K562 (cell line): ENCODE data around the gene GALNT7. TPM values are rescaled to one million over a fixed set of nuclear protein-coding genes. Genes with fewer than 3 reads are reported as not detected.

Experiments
- ESRRB ChIP-seq: fragments of 250-450 bp; sonication (Bioruptor Pico); IDR thresholded peaks from 2 replicates; pipeline ENCODE4 v1.5.0; 2020; ENCODE audit warnings: mild to moderate bottlenecking, moderate library complexity, borderline replicate concordance
- EZH2 ChIP-seq: IDR thresholded peaks from 2 replicates; pipeline ENCODE4 v1.6.1; 2012; ENCODE audit warnings: low read depth, mild to moderate bottlenecking, inconsistent platforms, low read length, borderline replicate concordance
- FOSL1 ChIP-seq: fragments of 200-800 bp; sonication (Bioruptor generic); conservative IDR thresholded peaks from 2 replicates; pipeline ENCODE4 v1.6.1; 2016; ENCODE audit warnings: missing genetic modification characterization, missing compliant biosample characterization
- FOXJ3 ChIP-seq: sonication (generic); formaldehyde crosslinking; IDR thresholded peaks from 2 replicates; pipeline ENCODE4 v1.4.0; 2020; ENCODE audit warnings: mild to moderate bottlenecking, missing genetic modification reagents
- FOXK2 ChIP-seq, 2 experiments: fragments of 450-650 bp; IDR thresholded peaks in 1 of 2; conservative IDR thresholded peaks in 1 of 2; 2 replicates each; pipeline ENCODE4 v1.6.1; 2016; ENCODE audit warnings: low read depth in 2 of 2, mild to moderate bottlenecking in 1 of 2
- NFE2 ChIP-seq: IDR thresholded peaks from 2 replicates; pipeline ENCODE4 v1.6.1; 2014; ENCODE audit warnings: antibody characterized with exemption, low read depth
- RBBP5 ChIP-seq: fragments of 200-600 bp; sonication (generic); IDR thresholded peaks from 2 replicates; pipeline ENCODE4 v1.6.1; 2012; ENCODE audit warnings: borderline replicate concordance, mild to moderate bottlenecking, low read length, control low read depth, inconsistent platforms; ENCODE audit not compliant: insufficient read depth, poor library complexity, severe bottlenecking
- RHOXF2B ChIP-seq: fragments of 250-450 bp; sonication (Bioruptor Pico); conservative IDR thresholded peaks from 2 replicates; pipeline ENCODE4 v1.5.1; 2021
- SAP30 ChIP-seq: fragments of 200-600 bp; sonication (generic); IDR thresholded peaks from 2 replicates; pipeline ENCODE4 v1.6.1; 2012; ENCODE audit warnings: borderline replicate concordance, low read depth, mild to moderate bottlenecking, moderate library complexity, low read length, control low read depth, inconsistent platforms; ENCODE audit not compliant: insufficient read depth, poor library complexity, severe bottlenecking
- ZNF140 ChIP-seq: fragments of 250-450 bp; sonication (Bioruptor Pico); IDR thresholded peaks from 2 replicates; pipeline ENCODE4 v1.8.0; 2021; ENCODE audit warnings: moderate library complexity, mild to moderate bottlenecking, inconsistent platforms
- ZNF212 ChIP-seq: fragments of 450-650 bp; formaldehyde crosslinking; IDR thresholded peaks from 2 replicates; pipeline ENCODE4 v1.4.0; 2020; ENCODE audit warnings: mild to moderate bottlenecking
- ZNF561 ChIP-seq: fragments of 450-650 bp; formaldehyde crosslinking; conservative IDR thresholded peaks from 2 replicates; pipeline ENCODE4 v1.4.0; 2020; ENCODE audit warnings: mild to moderate bottlenecking, moderate library complexity
- ZNF583 ChIP-seq: fragments of 250-450 bp; sonication (Bioruptor Pico); IDR thresholded peaks from 2 replicates; pipeline ENCODE4 v1.4.0; 2020
- ZNF668 ChIP-seq: fragments of 250-450 bp; sonication (Bioruptor Pico); IDR thresholded peaks from 2 replicates; pipeline ENCODE4 v1.8.0; 2022; ENCODE audit warnings: mild to moderate bottlenecking, inconsistent platforms
- polyA plus RNA-seq, 8 experiments: library from polyadenylated mRNA; depleted of rRNA in 4 of 8; stranded (reverse) in 5 of 8; unstranded in 3 of 8; fragments of >200 nt; fragmentation: Nextera tagmentation in 2 of 8; fragmentation: Illumina TruSeq in 1 of 8; extraction: Ambion mirVana in 2 of 8; extraction: Trizol in 1 of 8; gene quantifications; 2 replicates each; pipeline versions ENCODE4 v1.2.1 to v1.2.3, GENCODE V29; 2011 to 2014; ENCODE audit warnings: inconsistent platforms in 1 of 8, missing spikeins in 1 of 8
- total RNA-seq, 7 experiments: library from RNA; depleted of rRNA in 6 of 7; stranded (reverse); fragments of >200 nt in 6 of 7; fragmentation: Illumina TruSeq in 2 of 7; extraction: Trizol in 2 of 7; gene quantifications; 2 replicates each; pipeline versions ENCODE4 v1.2.1 to v1.2.3, GENCODE V29; 2011 to 2021; ENCODE audit warnings: low replicate concordance in 1 of 7
- TF ChIP-seq, protein P1 (sequence below): fragments of 450-650 bp; formaldehyde crosslinking; IDR thresholded peaks from 2 replicates; pipeline ENCODE4 v1.4.0; 2022; ENCODE audit warnings: mild to moderate bottlenecking, moderate library complexity
- TF ChIP-seq, protein P2 (sequence below): fragments of 250-450 bp; sonication (Bioruptor Pico); IDR thresholded peaks from 2 replicates; pipeline ENCODE4 v1.8.0; 2022; ENCODE audit warnings: inconsistent platforms, mild to moderate bottlenecking, moderate library complexity, borderline replicate concordance
- TF ChIP-seq, protein P3 (sequence below): sonication (generic); formaldehyde crosslinking; IDR thresholded peaks from 2 replicates; pipeline ENCODE4 v1.8.1; 2023; ENCODE audit warnings: mild to moderate bottlenecking, missing genetic modification reagents
- TF ChIP-seq, protein P4 (sequence below): IDR thresholded peaks from 3 replicates; pipeline ENCODE4 v1.6.1; 2011; ENCODE audit warnings: borderline replicate concordance, mild to moderate bottlenecking; ENCODE audit not compliant: insufficient read length, insufficient read depth
- TF ChIP-seq, protein P5 (sequence below): fragments of 450-650 bp; conservative IDR thresholded peaks from 2 replicates; pipeline ENCODE4 v1.6.1; 2016; ENCODE audit warnings: missing genetic modification characterization, low read depth, mild to moderate bottlenecking, missing compliant biosample characterization, moderate library complexity
- TF ChIP-seq, protein P6 (sequence below): fragments of 450-650 bp; formaldehyde crosslinking; IDR thresholded peaks from 2 replicates; pipeline ENCODE4 v1.4.0; 2020; ENCODE audit warnings: mild to moderate bottlenecking, moderate library complexity

GALNT7 gene
- total and polyA plus RNA-seq, 9 of the 15 experiments (the other 6 are each of a cell fraction or from before 2014, with no cell fraction given) = 16.7 to 38.7 (median 31.1) TPM

DNA sequence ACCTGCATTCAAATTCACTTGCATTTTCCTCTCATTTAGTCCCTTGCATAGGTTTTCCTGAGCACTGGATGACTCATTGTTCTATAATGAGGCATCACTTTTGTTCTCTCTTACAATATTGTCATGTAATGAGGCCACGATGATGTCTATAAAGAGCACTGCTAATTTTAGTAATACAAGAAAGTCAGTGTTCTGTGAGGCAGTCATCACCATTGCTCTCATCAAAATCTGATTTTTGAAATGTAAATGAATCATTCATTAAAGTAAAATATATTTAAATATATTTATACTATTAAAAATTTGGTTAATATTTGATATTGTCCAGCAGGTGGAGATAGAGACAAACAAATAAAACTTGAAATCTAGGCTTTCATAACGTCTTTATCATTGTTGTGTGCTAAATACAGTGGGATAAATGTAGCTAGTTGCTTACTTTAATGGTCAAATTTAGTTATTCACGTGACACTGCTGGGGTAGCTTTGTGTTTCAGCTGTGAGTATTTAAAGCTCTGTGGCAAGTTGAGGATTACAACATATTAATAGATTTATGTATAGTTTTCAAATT lies 150.1 kb downstream of the GALNT7 start (continued):
- TF ChIP-seq NFE2 (no peak), RBBP5 (no peak), ZNF668 (CRISPR knock-in tag) (no peak), FOSL1 (tag) (peak; percentile 55), SAP30 (no peak), FOXJ3 (CRISPR knock-in tag) (no peak), ZNF212 (CRISPR knock-in tag) (no peak), ZNF140 (CRISPR knock-in tag) (no peak), ESRRB (CRISPR knock-in tag) (no peak), ZNF561 (CRISPR knock-in tag) (no peak), FOXK2 (conservative IDR thresholded peaks at IDR 0.05 in 1 of 2, IDR thresholded peaks at IDR 0.05 in 1 of 2; ENCODE audit: low read depth in 2 of 2) (no peak), RHOXF2B (CRISPR knock-in tag) (no peak), EZH2 (no peak), ZNF583 (CRISPR knock-in tag) (no peak)
- TF ChIP-seq, protein P1, sequence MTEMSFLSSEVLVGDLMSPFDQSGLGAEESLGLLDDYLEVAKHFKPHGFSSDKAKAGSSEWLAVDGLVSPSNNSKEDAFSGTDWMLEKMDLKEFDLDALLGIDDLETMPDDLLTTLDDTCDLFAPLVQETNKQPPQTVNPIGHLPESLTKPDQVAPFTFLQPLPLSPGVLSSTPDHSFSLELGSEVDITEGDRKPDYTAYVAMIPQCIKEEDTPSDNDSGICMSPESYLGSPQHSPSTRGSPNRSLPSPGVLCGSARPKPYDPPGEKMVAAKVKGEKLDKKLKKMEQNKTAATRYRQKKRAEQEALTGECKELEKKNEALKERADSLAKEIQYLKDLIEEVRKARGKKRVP = no peak
- TF ChIP-seq, protein P2, sequence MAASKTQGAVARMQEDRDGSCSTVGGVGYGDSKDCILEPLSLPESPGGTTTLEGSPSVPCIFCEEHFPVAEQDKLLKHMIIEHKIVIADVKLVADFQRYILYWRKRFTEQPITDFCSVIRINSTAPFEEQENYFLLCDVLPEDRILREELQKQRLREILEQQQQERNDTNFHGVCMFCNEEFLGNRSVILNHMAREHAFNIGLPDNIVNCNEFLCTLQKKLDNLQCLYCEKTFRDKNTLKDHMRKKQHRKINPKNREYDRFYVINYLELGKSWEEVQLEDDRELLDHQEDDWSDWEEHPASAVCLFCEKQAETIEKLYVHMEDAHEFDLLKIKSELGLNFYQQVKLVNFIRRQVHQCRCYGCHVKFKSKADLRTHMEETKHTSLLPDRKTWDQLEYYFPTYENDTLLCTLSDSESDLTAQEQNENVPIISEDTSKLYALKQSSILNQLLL (CRISPR knock-in tag) = no peak
- TF ChIP-seq, protein P3, sequence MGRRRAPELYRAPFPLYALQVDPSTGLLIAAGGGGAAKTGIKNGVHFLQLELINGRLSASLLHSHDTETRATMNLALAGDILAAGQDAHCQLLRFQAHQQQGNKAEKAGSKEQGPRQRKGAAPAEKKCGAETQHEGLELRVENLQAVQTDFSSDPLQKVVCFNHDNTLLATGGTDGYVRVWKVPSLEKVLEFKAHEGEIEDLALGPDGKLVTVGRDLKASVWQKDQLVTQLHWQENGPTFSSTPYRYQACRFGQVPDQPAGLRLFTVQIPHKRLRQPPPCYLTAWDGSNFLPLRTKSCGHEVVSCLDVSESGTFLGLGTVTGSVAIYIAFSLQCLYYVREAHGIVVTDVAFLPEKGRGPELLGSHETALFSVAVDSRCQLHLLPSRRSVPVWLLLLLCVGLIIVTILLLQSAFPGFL (CRISPR knock-in tag) = no peak
- TF ChIP-seq, protein P4, sequence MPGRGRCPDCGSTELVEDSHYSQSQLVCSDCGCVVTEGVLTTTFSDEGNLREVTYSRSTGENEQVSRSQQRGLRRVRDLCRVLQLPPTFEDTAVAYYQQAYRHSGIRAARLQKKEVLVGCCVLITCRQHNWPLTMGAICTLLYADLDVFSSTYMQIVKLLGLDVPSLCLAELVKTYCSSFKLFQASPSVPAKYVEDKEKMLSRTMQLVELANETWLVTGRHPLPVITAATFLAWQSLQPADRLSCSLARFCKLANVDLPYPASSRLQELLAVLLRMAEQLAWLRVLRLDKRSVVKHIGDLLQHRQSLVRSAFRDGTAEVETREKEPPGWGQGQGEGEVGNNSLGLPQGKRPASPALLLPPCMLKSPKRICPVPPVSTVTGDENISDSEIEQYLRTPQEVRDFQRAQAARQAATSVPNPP = no peak
- TF ChIP-seq, protein P5, sequence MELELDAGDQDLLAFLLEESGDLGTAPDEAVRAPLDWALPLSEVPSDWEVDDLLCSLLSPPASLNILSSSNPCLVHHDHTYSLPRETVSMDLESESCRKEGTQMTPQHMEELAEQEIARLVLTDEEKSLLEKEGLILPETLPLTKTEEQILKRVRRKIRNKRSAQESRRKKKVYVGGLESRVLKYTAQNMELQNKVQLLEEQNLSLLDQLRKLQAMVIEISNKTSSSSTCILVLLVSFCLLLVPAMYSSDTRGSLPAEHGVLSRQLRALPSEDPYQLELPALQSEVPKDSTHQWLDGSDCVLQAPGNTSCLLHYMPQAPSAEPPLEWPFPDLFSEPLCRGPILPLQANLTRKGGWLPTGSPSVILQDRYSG (tag) = no peak
- TF ChIP-seq, protein P6, sequence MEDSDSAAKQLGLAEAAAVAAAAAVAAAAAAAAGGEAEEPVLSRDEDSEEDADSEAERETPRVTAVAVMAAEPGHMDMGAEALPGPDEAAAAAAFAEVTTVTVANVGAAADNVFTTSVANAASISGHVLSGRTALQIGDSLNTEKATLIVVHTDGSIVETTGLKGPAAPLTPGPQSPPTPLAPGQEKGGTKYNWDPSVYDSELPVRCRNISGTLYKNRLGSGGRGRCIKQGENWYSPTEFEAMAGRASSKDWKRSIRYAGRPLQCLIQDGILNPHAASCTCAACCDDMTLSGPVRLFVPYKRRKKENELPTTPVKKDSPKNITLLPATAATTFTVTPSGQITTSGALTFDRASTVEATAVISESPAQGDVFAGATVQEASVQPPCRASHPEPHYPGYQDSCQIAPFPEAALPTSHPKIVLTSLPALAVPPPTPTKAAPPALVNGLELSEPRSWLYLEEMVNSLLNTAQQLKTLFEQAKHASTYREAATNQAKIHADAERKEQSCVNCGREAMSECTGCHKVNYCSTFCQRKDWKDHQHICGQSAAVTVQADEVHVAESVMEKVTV (CRISPR knock-in tag) = peak; percentile 55; the same call in 1 of the 2 replicates
